Measurements from ENCODE around the gene KLK1.

- TF ChIP-seq, protein P1, sequence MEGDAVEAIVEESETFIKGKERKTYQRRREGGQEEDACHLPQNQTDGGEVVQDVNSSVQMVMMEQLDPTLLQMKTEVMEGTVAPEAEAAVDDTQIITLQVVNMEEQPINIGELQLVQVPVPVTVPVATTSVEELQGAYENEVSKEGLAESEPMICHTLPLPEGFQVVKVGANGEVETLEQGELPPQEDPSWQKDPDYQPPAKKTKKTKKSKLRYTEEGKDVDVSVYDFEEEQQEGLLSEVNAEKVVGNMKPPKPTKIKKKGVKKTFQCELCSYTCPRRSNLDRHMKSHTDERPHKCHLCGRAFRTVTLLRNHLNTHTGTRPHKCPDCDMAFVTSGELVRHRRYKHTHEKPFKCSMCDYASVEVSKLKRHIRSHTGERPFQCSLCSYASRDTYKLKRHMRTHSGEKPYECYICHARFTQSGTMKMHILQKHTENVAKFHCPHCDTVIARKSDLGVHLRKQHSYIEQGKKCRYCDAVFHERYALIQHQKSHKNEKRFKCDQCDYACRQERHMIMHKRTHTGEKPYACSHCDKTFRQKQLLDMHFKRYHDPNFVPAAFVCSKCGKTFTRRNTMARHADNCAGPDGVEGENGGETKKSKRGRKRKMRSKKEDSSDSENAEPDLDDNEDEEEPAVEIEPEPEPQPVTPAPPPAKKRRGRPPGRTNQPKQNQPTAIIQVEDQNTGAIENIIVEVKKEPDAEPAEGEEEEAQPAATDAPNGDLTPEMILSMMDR (conservative IDR thresholded peaks at IDR 0.05 in 1 of 2, IDR thresholded peaks at IDR 0.05 in 1 of 2; ENCODE audit: low read depth in 1 of 2, low read length in 2 of 2): no peak
- TF ChIP-seq EZH2 (IDR thresholded peaks at IDR 0.05; ENCODE audit: low read length, missing control alignments): no peak
Measured at GRCh38 chr19:50777830-50778303, 45.7 kb downstream of the KLK1 start.
